CD4-positive, alpha-beta T cell (primary cell): ENCODE data around the gene TCF7. TPM values are rescaled to one million over a fixed set of nuclear protein-coding genes. Genes with fewer than 3 reads are reported as not detected.

Experiments used
- ATAC-seq: fragments of 200-7000 bp; cut with Tn5 transposase; one replicate; pipeline ENCODE4 v1.10.0; 2022; ENCODE audit warnings: mild to moderate bottlenecking; ENCODE audit not compliant: poor library complexity
- CTCF ChIA-PET: fragments of 350-600 bp; sonication (Branson Sonifier 250); formaldehyde crosslinking; loops from one replicate; lab custom pipeline; 2021; ENCODE audit warnings: antibody characterized with exemption, inconsistent platforms; lab: Charles Lee
- POLR2A ChIA-PET: fragments of 350-600 bp; sonication (Branson Sonifier 250); formaldehyde crosslinking; loops from one replicate; lab custom pipeline; 2021; ENCODE audit warnings: antibody characterized with exemption, inconsistent platforms; lab: Charles Lee
- DNase-seq, 14 experiments: peaks; one replicate each; pipeline ENCODE4 v3.0.0-alpha.2; 2013 to 2020; ENCODE audit warnings: mixed read lengths in 2 of 14
- H3K27ac ChIP-seq, 2 donors: one replicate each; pipeline versions ENCODE4 v1.5.1 to v1.7.0; 2013; ENCODE audit warnings: low read length in 2 of 2, low read depth in 1 of 2, mild to moderate bottlenecking in 1 of 2
- H3K27me3 ChIP-seq, 2 experiments: 1 replicate in 1 of 2; 2 replicates in 1 of 2; pipeline versions ENCODE4 v1.6.1 to v1.7.0; 2013; ENCODE audit warnings: low read length in 2 of 2, control low read depth in 1 of 2, mild to moderate bottlenecking in 1 of 2, moderate library complexity in 1 of 2; ENCODE audit not compliant: insufficient read depth in 2 of 2, control insufficient read depth in 1 of 2
- H3K36me3 ChIP-seq: one replicate; pipeline ENCODE4 v1.6.1; 2013; ENCODE audit warnings: low read length, control low read depth; ENCODE audit not compliant: insufficient read depth
- H3K4me1 ChIP-seq: one replicate; pipeline ENCODE4 v1.6.1; 2013; ENCODE audit warnings: low read length, control low read depth; ENCODE audit not compliant: insufficient read depth
- H3K4me3 ChIP-seq: one replicate; pipeline ENCODE4 v1.5.1; 2013; ENCODE audit warnings: mild to moderate bottlenecking, low read length, moderate library complexity
- H3K9me3 ChIP-seq, 2 experiments: 1 replicate in 1 of 2; 2 replicates in 1 of 2; pipeline versions ENCODE4 v1.6.1 to v1.7.0; 2013; ENCODE audit warnings: low read length in 2 of 2, mild to moderate bottlenecking in 2 of 2, control low read depth in 1 of 2, moderate library complexity in 1 of 2; ENCODE audit not compliant: control insufficient read depth in 1 of 2, insufficient read depth in 1 of 2
- H3K27ac Mint-ChIP-seq: one replicate; pipeline ENCODE4 v1.8.0; 2020; ENCODE audit warnings: mixed read lengths
- H3K27me3 Mint-ChIP-seq: one replicate; pipeline ENCODE4 v1.8.0; 2021; ENCODE audit warnings: mixed read lengths
- H3K36me3 Mint-ChIP-seq: one replicate; pipeline ENCODE4 v1.8.0; 2021; ENCODE audit warnings: low read depth, mixed read lengths
- H3K4me1 Mint-ChIP-seq: one replicate; pipeline ENCODE4 v1.8.0; 2021; ENCODE audit warnings: low read depth, mixed read lengths
- H3K4me3 Mint-ChIP-seq: one replicate; pipeline ENCODE4 v1.8.0; 2020; ENCODE audit warnings: mild to moderate bottlenecking, mixed read lengths
- H3K9me3 Mint-ChIP-seq: one replicate; pipeline ENCODE4 v1.8.0; 2020; ENCODE audit warnings: mixed read lengths
- CTCF ChIP-seq: fragments of 200-600 bp; IDR thresholded peaks from one replicate; pipeline ENCODE4 v1.8.0; 2022; ENCODE audit warnings: antibody characterized with exemption, mild to moderate bottlenecking
- intact Hi-C, 2 experiments: fragments of 100-400 bp; cut with DNase I in 1 of 2; cut with micrococcal nuclease in 1 of 2; formaldehyde crosslinking; loops; one replicate each; pipeline versions ENCODE4 v1.15.1 to v1.9.0; 2023 to 2025; cut with DNase I, micrococcal nuclease
- total RNA-seq, 174 experiments: library from RNA in 2 of 174; stranded (reverse) in 2 of 174; gene quantifications; one replicate each; pipeline ENCODE4 v1.2.3 and lab custom pipeline; 2021 to 2026

The TCF7 gene
- total RNA-seq, 2 experiments from 2014 or later, result 480 to 493 TPM

GRCh38 chr5:134098690-134099089 is 15.8 kb upstream of the TCF7 start:
- ATAC-seq, result no peak
- H3K36me3 Mint-ChIP-seq, result no peaks in the 10 kb centered on the region
- Histone ChIP-seq H3K9me3 (no peaks in the 10 kb centered on the region), H3K27ac (peak overlapping the region; percentile 3 to 97), H3K4me1 (peaks cover 95% of the 10 kb centered on the region), H3K27me3 (no peaks in the 10 kb centered on the region), H3K4me3 (no peak overlapping the region), H3K36me3 (no peaks in the 10 kb centered on the region)
- CTCF ChIA-PET, result interaction anchor here (3.5 to 3.7 kb wide), 2 partner anchors 11 to 18 kb away, joined by 15 to 27 read pairs; no protein-coding TSS in a partner anchor
- intact Hi-C loops, result no loop called here
- peak overlapping the region; percentile 55 for H3K4me3 Mint-ChIP-seq
- peaks cover 80% of the 10 kb centered on the region for H3K4me1 Mint-ChIP-seq
- DNase-seq, result no peak
- H3K9me3 Mint-ChIP-seq, result no peaks in the 10 kb centered on the region
- H3K27me3 Mint-ChIP-seq, result no peaks in the 10 kb centered on the region
- peak overlapping the region; percentile 94 for H3K27ac Mint-ChIP-seq
- POLR2A ChIA-PET, result no interaction called here
- TF ChIP-seq CTCF, result no peak

GRCh38 chr5:134099288-134099872 is 15.1 kb upstream of the TCF7 start:
- no peak for DNase-seq
- Mint-ChIP-seq H3K36me3 (no peaks in the 10 kb centered on the region), H3K9me3 (no peaks in the 10 kb centered on the region), H3K27ac (peak overlapping the region; percentile 94), H3K27me3 (no peaks in the 10 kb centered on the region), H3K4me1 (peaks cover 80% of the 10 kb centered on the region), H3K4me3 (peak overlapping the region; percentile 57)
- Histone ChIP-seq H3K36me3 (no peaks in the 10 kb centered on the region), H3K4me1 (peaks cover 95% of the 10 kb centered on the region), H3K27me3 (no peaks in the 10 kb centered on the region), H3K4me3 (no peak overlapping the region), H3K9me3 (no peaks in the 10 kb centered on the region), H3K27ac (peak overlapping the region; percentile 83 to 97)
- TF ChIP-seq CTCF, result no peak
- intact Hi-C loops, result no loop called here
- ChIA-PET POLR2A (interaction anchor here (0.7 to 3.4 kb wide), 7 partner anchors 26 to 126 kb away, joined by 3 to 25 read pairs (median 5); partner anchors contain the start of genes PPP2CA and VDAC1), CTCF (interaction anchor here (0.9 to 5.8 kb wide), 11 partner anchors 8 to 73 kb away, joined by 3 to 77 read pairs (median 11); no protein-coding TSS in a partner anchor)
- no peak for ATAC-seq

- TF ChIP-seq CTCF, result no peak
- no peak for ATAC-seq
- POLR2A ChIA-PET, result interaction anchor here (0.6 to 3.4 kb wide), 11 partner anchors 27 to 1609 kb away, joined by 3 to 25 read pairs (median 5); partner anchors contain the start of genes IRF1, PPP2CA, SKP1 and VDAC1
- intact Hi-C loops, result loop anchor here in 1 of 2 experiments (1.0 to 2.0 kb wide), 2 partner anchors 10 to 17 kb away; no protein-coding TSS in a partner anchor
- Mint-ChIP-seq H3K27me3 (no peaks in the 10 kb centered on the region), H3K36me3 (no peaks in the 10 kb centered on the region), H3K9me3 (no peaks in the 10 kb centered on the region), H3K4me1 (peaks cover 85% of the 10 kb centered on the region), H3K4me3 (peak overlapping the region; percentile 57), H3K27ac (peak overlapping the region; percentile 94)
- peaks cover 95% of the 10 kb centered on the region for H3K4me1 ChIP-seq
- peak overlapping the region; percentile 83 to 97 for H3K27ac ChIP-seq
- CTCF ChIA-PET, result interaction anchor here (0.6 to 5.8 kb wide), 18 partner anchors 9 to 103 kb away, joined by 3 to 77 read pairs (median 6); no protein-coding TSS in a partner anchor
- no peaks in the 10 kb centered on the region for H3K36me3 ChIP-seq
- DNase-seq, result no peak
- no peaks in the 10 kb centered on the region for H3K9me3 ChIP-seq
- H3K4me3 ChIP-seq, result no peak overlapping the region
- no peaks in the 10 kb centered on the region for H3K27me3 ChIP-seq
Observed at GRCh38 chr5:134099939-134100282, 14.6 kb upstream of the TCF7 start.
